ENCODE measurements around the gene TSPAN9. TPM values are rescaled to one million over a fixed set of nuclear protein-coding genes. Genes with fewer than 3 reads are reported as not detected.
A peak's percentile ranks its signal among the peaks of the same experiment; 100 is the strongest.

TSPAN9 gene
- total RNA-seq, 1 donor from 2014 or later = 5.0 TPM

DNA sequence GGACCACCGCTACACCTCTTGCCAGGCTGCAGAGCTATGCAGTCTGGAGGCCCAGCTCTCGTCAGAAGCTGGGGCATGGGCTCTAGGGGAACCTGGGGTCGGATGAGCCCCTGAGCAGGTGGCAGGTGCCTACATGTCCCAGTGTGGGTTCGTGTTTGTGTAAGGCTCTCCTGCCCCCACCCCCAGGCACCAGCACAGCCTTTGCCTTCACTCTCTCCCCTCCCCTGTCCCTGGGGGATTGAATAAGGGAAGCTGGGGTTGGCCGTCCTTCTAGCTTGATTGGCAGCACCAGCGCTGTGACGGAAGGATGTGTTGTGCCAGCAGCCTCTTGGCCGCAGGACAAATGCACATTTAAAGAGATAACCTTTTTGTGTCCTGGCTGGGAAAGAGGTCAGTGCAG is 34.8 kb upstream of the TSPAN9 start:
- FAIRE-seq = no peak
- no peaks in the 10 kb centered on the region for H3K27me3 ChIP-seq (ENCODE audit: control insufficient read depth, insufficient read depth, low read length)
- H3K36me3 ChIP-seq (ENCODE audit: control insufficient read depth, insufficient read depth, low read length) = no peaks in the 10 kb centered on the region
- DNase-seq (ENCODE audit: low read depth) = no peak
- H3K4me3 ChIP-seq (ENCODE audit: low read depth, low read length) = no peak overlapping the region
- TF ChIP-seq CTCF (IDR thresholded peaks at IDR 0.05; ENCODE audit: insufficient read depth, low read length, severe bottlenecking) = no peak

DNA sequence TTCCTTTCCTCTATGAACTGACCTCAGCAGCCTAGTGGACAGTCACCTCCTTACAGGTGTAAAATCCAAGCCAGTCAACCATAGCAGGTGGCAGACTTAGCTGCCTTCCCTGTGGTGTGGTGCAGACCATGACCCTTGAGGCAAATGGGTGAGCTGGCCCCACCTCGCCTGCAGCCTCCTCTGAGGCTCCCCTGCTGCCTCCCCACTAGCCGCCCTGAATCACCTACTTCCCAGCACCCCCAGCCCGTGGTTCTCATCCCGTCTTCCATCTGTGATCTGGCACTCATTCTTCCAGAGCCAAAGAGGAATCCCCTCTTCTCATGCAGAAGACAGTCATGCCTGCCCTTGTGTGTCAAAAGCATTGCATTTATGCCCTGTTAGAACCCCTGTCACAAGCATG is 34.4 kb upstream of the TSPAN9 start:
- Histone ChIP-seq H3K27me3 (ENCODE audit: control insufficient read depth, insufficient read depth, low read length) (no peaks in the 10 kb centered on the region), H3K36me3 (ENCODE audit: control insufficient read depth, insufficient read depth, low read length) (no peaks in the 10 kb centered on the region), H3K4me3 (ENCODE audit: low read depth, low read length) (no peak overlapping the region)
- DNase-seq (ENCODE audit: low read depth) (no peak), FAIRE-seq (peak; percentile 13)
- no peak for TF ChIP-seq CTCF (IDR thresholded peaks at IDR 0.05; ENCODE audit: insufficient read depth, low read length, severe bottlenecking)

- Histone ChIP-seq H3K4me3 (ENCODE audit: low read depth, low read length) (no peak overlapping the region), H3K36me3 (ENCODE audit: control insufficient read depth, insufficient read depth, low read length) (no peaks in the 10 kb centered on the region), H3K27me3 (ENCODE audit: control insufficient read depth, insufficient read depth, low read length) (no peaks in the 10 kb centered on the region)
- TF ChIP-seq CTCF (IDR thresholded peaks at IDR 0.05; ENCODE audit: insufficient read depth, low read length, severe bottlenecking) = no peak
- no peak for FAIRE-seq
- no peak for DNase-seq (ENCODE audit: low read depth)
Observed at GRCh38 chr12:3043406-3043805, 33.8 kb upstream of the TSPAN9 start.

DNA sequence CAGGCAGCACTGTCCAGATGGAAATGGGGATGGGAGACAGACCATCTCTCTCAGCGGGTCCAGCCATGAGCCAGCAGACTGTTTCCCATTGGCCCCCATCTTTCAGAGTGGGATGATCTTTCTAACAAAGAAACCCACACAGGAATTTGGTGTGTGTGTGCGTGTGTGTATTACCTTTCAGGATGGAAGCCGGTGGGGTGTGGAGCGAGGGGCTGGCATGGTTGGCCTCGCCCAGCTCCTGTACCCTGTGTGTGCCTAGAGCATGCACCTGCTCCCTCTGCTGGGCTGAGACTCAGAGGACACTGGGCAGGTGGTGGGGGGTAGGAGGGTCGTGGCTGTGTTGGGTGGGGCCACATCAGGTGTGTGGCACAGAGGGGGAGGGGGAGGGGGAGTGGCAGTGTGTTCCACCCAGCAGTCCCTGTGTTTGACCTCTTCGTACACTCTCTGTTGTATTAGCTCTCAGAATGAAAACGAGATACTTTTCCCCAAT is 33.0 kb upstream of the TSPAN9 start:
- DNase-seq (ENCODE audit: low read depth) (no peak), FAIRE-seq (no peak)
- no peaks in the 10 kb centered on the region for H3K27me3 ChIP-seq (ENCODE audit: control insufficient read depth, insufficient read depth, low read length)
- no peaks in the 10 kb centered on the region for H3K36me3 ChIP-seq (ENCODE audit: control insufficient read depth, insufficient read depth, low read length)
- TF ChIP-seq CTCF (IDR thresholded peaks at IDR 0.05; ENCODE audit: insufficient read depth, low read length, severe bottlenecking) = no peak
- H3K4me3 ChIP-seq (ENCODE audit: low read depth, low read length) = no peak overlapping the region

DNA sequence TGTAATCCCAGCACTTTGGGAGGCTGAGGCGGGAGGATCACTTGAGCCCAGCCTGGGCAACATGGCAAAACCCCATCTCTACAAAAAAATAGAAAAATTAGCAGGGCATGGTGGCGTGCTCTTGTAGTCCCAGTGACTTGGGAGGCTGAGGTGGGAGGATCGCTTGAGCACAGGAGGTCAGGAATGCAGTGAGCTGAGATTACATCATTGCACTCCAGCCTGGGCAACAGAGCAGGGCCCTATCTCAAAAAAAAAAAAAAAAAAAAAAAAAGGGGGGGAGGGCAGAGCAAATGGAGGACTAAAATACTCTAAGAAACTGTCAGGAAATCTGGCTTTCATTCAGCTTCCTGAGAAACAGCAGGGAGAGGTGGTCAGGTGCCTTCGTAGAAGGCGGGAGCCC is 31.7 kb upstream of the TSPAN9 start:
- Histone ChIP-seq H3K27me3 (ENCODE audit: control insufficient read depth, insufficient read depth, low read length) (no peaks in the 10 kb centered on the region), H3K4me3 (ENCODE audit: low read depth, low read length) (no peak overlapping the region), H3K36me3 (ENCODE audit: control insufficient read depth, insufficient read depth, low read length) (no peaks in the 10 kb centered on the region)
- FAIRE-seq = no peak
- DNase-seq (ENCODE audit: low read depth) = no peak
- no peak for TF ChIP-seq CTCF (IDR thresholded peaks at IDR 0.05; ENCODE audit: insufficient read depth, low read length, severe bottlenecking)

DNA sequence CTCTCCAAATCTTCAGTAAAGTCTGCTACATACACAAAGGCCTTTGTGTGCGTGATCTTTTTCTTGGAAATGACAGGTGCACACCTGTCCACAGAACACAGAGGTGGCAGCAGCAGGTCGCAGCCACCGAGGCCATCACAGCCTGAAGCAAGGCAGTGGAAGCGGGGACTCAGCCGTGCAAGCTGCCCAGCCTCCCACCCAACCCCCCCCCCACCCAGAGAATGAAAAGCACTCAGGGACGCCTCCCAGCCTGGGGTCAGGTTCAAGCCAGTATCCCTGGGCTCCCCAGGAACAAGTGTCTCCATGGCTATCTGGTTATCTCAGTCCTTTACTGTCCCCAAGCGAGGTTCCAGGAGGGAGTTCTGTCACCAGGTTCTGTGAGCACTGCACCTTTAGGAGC is 31.2 kb upstream of the TSPAN9 start:
- H3K27me3 ChIP-seq (ENCODE audit: control insufficient read depth, insufficient read depth, low read length) = no peaks in the 10 kb centered on the region
- FAIRE-seq = no peak
- no peak for TF ChIP-seq CTCF (IDR thresholded peaks at IDR 0.05; ENCODE audit: insufficient read depth, low read length, severe bottlenecking)

More for the DNA sequence above, 31.2 kb upstream of the TSPAN9 start:
- H3K4me3 ChIP-seq (ENCODE audit: low read depth, low read length) = no peak overlapping the region
- DNase-seq (ENCODE audit: low read depth) = no peak
- H3K36me3 ChIP-seq (ENCODE audit: control insufficient read depth, insufficient read depth, low read length) = no peaks in the 10 kb centered on the region
